SKM-1 treated with dmso at 0.1 percent for 144 hours (cell line): Measurements from ENCODE around the gene MVB12B.
"Not testable (repeated sequence)": the region's sequence is repeated elsewhere in the genome, so short reads cannot be mapped to it uniquely, and the experiment has no call there.

Experiments
- DNase-seq: peaks from one replicate; lab custom pipeline; 2025; ENCODE audit not compliant: unreplicated experiment; lab: John Stamatoyannopoulos, UW

Gene MVB12B

GRCh38 chr9:126326228-126327005, at the start of gene MVB12B:
Gene MVB12B, plus strand, starts transcription at chr9:126326829. Its CDS starts 101 bp downstream, at chr9:126326930.
- DNase-seq = no peak

- DNase-seq = no peak
Measured at GRCh38 chr9:126283799-126284465, 42.7 kb upstream of the MVB12B start.

- not testable (repeated sequence) for DNase-seq
Measured at GRCh38 chr9:126285652-126286051, 41.0 kb upstream of the MVB12B start.

- no peak for DNase-seq
Measured at GRCh38 chr9:126287166-126287866, 39.3 kb upstream of the MVB12B start.

- DNase-seq = no peak
Measured at GRCh38 chr9:126290871-126291270, 35.8 kb upstream of the MVB12B start.

GRCh38 chr9:126291925-126292324, 34.7 kb upstream of the MVB12B start:
- DNase-seq = no peak

GRCh38 chr9:126292736-126293521, 33.7 kb upstream of the MVB12B start:
- no peak for DNase-seq

- DNase-seq = no peak
Measured at GRCh38 chr9:126293522-126293889, 33.1 kb upstream of the MVB12B start.

- DNase-seq = no peak
Measured at GRCh38 chr9:126294331-126295081, 32.1 kb upstream of the MVB12B start.

- DNase-seq = no peak
Measured at GRCh38 chr9:126295082-126295477, 31.5 kb upstream of the MVB12B start.

- no peak for DNase-seq
Measured at GRCh38 chr9:126295516-126295915, 31.1 kb upstream of the MVB12B start.

- DNase-seq = no peak
Measured at GRCh38 chr9:126295936-126296600, 30.6 kb upstream of the MVB12B start.

- no peak for DNase-seq
Measured at GRCh38 chr9:126296687-126297086, 29.9 kb upstream of the MVB12B start.

- no peak for DNase-seq
Measured at GRCh38 chr9:126297661-126298060, 29.0 kb upstream of the MVB12B start.

GRCh38 chr9:126298063-126298801, 28.4 kb upstream of the MVB12B start:
- no peak for DNase-seq

- DNase-seq = no peak
Measured at GRCh38 chr9:126299706-126300276, 26.8 kb upstream of the MVB12B start.

- DNase-seq = no peak
Measured at GRCh38 chr9:126301196-126301595, 25.4 kb upstream of the MVB12B start.

- DNase-seq = peak; percentile 40
Measured at GRCh38 chr9:126301985-126302603, 24.5 kb upstream of the MVB12B start.
